Measurements from ENCODE around the gene SCRT2.
"Not testable (repeated sequence)": the region's sequence is repeated elsewhere in the genome, so short reads cannot be mapped to it uniquely, and the experiment has no call there.

DNA sequence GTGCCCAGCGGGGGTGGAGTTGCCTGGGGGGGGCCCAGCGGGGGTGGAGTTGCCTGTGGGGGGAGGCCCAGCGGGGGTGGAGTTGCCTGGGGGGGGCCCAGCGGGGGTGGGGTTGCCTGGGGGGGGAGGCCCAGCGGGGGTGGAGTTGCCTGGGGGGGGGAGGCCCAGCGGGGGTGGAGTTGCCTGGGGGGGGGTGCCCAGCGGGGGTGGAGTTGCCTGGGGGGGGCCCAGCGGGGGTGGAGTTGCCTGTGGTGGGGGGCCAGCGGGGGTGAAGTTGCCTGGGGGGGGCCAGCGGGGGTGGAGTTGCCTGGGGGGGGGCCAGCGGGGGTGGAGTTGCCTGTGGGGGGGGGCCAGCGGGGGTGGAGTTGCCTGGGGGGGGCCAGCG lies 33.6 kb downstream of the SCRT2 start:
- TF ChIP-seq EZH2 (IDR thresholded peaks at IDR 0.05); CTCF (IDR thresholded peaks at IDR 0.05 in 2 of 3, conservative IDR thresholded peaks at IDR 0.05 in 1 of 3; ENCODE audit: borderline replicate concordance in 1 of 3, insufficient read depth in 1 of 3, low read depth in 2 of 3, low read length in 2 of 3); SIN3A (IDR thresholded peaks at IDR 0.05; ENCODE audit: low read depth); ELF1 (IDR thresholded peaks at IDR 0.05; ENCODE audit: borderline replicate concordance, low read depth); POLR2AphosphoS5 (IDR thresholded peaks at IDR 0.05; ENCODE audit: low read depth, low read length); RAD21 (IDR thresholded peaks at IDR 0.05; ENCODE audit: low read depth); POLR2A (IDR thresholded peaks at IDR 0.05; ENCODE audit: borderline replicate concordance, extremely low read depth, insufficient read depth, insufficient read length); EZH2phosphoT487 (IDR thresholded peaks at IDR 0.05; ENCODE audit: borderline replicate concordance); CBX3 (IDR thresholded peaks at IDR 0.05; ENCODE audit: low read depth); SP1 (IDR thresholded peaks at IDR 0.05; ENCODE audit: low read depth); EGR1 (IDR thresholded peaks at IDR 0.05; ENCODE audit: low read depth); MAX (IDR thresholded peaks at IDR 0.05); YY1 (IDR thresholded peaks at IDR 0.05; ENCODE audit: extremely low read depth, insufficient replicate concordance, low read depth, low read length); CEBPB (IDR thresholded peaks at IDR 0.05; ENCODE audit: low read depth): not testable (repeated sequence)

Data from HCT116 (cell line).